Stimulated activated CD4-positive, alpha-beta T cell treated with anti-CD3 and anti-CD28 coated beads, Interleukin-4, amount 100 ng/mL, for 24 hours (primary cell): Measurements from ENCODE around the gene DCAF8.

ENCODE experiments used
- DNase-seq: peaks from one replicate; pipeline ENCODE4 v3.0.0-alpha.2; 2020

DCAF8 gene

DNA sequence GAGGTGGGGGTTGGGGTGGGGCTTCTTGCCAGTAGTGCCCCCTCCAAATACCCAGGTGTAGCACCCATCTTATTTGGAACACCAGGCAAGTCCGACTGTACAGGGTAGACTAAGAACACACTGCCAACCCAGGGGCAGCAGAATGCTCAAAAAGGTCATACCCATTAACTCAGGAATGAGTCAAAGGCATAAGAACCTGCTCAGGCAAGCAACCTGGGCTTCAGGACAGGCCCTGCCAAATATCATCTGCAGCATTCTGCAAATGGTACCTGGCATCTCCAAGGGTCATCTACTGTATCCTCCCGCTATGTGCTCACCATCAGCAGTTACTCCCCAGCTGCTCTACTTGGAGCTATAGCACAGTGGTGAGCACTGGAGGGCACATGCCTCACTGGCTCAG lies 37.7 kb downstream of the DCAF8 start:
- DNase-seq: no peak

- no peak for DNase-seq
Measured at GRCh38 chr1:160222546-160222945, 39.8 kb downstream of the DCAF8 start.

DNA sequence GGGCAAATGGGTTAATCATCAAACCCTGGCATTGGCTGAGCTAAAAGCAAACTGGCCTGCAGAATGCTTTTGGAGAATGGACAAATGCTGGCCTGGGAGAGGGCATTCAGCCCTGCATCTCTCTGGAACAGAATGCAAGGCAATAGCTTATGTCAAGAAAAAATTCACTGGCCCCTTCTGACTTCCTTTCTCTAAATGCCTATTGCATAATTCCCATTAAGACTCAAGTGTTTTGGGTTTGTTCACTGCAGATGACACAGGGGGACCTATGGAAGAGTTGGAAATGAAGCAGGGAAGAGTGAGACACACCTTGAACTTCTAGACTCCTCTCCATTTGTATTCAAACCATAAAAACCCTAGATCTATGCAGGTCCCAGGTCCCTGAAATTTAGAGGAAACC lies 41.3 kb downstream of the DCAF8 start:
- DNase-seq: no peak

DNA sequence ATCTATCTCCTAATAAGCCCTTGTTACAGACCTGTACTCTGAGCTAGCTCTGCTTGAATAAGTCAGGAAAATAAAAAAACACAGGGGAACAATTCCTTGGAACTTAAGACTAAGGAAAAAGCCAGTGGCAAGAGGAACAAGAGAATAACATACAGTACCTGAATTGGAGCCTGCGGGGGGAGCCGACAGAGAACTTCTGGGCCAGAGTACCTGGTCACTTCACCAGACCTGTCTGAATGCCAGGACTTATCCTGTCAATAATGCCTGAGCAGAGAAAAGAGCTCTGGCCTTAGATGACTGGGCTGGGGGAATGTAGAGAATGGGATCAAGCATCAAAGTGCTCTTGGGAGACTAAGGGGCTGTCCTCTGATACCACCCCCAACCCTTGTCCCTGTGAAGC lies 42.0 kb downstream of the DCAF8 start:
- no peak for DNase-seq

DNA sequence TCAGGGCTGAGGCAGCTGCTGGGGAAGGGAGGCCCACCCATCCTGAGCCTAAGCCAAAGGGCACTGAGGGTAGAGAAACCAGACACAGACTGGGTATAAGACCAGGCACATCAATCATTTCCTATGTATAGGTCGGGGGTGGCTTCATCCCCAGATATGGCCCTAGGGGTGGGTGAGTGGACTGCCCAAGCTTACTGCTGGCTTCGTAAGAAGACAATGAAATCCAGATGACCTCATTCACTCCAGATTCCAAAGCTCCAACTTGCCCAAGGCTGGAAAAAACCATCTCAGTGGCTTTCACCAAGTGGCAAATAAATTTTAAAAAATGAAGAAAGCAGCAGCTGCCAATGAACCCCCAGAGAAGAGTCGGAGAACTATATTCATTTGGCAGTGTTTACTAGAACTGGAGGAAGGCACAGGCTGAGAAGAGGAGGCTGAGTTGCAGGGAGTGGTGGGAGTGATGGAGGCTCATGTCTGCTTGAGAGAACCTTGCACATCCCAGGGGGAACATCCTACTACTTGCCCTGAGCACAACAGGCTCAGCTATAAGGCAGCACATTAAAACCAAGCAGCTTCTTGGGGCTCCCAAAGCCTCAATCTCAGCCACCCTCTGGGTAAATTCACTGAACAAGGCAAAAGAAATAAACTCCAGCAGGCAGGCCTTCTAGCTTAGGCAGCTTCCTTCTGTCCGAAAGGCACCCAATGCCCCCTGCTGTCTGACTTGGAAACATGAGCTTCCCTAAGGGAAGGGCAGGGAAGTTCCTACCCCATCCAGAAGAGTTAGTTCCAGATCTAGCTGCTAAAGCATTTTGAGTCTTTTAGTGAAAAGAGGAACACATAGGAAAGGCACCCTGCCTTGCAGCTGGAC lies 43.1 kb downstream of the DCAF8 start:
- no peak for DNase-seq

- no peak for DNase-seq
Measured at GRCh38 chr1:160217481-160218051, 44.8 kb downstream of the DCAF8 start.

- no peak for DNase-seq
Measured at GRCh38 chr1:160216301-160216700, 46.0 kb downstream of the DCAF8 start.

DNA sequence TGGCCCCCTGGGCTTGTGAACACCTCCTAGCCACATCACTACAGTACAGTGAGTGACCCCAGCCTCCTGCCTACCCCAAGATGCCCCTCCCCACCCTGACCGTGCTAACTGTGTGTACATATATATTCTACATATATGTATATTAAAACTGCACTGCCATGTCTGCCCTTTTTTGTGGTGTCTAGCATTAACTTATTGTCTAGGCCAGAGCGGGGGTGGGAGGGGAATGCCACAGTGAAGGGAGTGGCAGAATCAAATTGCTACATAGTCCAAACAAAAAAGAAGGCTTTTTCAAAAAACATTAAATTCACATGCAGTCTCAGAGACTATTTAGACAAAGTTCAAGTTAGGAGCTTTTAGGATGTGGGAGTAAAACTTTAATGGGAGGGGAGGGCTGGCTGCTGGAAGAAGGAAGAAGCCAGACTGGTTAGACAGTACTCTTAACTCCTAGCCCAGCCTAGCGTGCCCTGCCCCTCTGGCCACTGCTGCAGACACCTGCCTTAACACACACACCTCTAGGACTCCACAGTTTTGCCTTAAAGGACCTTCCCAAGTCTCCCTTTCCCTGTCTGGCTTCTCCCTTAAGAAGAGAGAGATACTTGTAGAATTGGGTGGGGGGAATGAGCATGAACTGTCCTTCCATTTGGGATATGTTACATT lies 47.7 kb downstream of the DCAF8 start:
- DNase-seq: no peak

DNA sequence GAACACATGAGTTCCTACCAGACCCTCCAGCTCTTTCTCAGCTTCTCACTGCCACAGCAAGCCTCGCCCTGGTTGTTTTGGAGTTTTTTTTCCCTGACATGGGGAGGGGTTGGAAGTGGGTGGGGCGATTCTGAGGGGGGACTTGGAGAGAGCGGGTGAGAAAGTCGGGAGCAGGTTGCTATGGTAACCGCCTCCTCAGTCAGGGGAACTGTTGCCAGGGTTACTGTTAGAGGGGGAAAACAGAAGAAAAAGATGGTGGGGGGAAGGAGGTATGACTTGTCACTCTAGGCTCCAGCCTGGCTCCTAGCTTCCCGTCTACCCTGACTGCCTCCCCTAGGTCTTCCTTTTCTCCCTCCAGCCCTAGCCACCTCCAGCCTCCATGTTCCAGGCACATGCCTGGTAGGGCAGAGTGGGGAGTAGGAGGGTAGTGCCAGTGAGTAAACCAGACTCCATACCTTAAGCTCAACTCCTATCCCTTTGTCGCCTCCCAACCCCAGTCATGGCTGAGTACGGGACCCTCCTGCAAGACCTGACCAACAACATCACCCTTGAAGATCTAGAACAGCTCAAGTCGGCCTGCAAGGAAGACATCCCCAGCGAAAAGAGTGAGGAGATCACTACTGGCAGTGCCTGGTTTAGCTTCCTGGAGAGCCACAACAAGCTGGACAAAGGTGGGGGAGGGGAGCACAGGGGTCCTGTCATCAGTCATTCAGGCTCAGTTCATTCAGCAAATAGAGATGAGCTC lies 51.1 kb downstream of the DCAF8 start:
- DNase-seq: no peak

- no peak for DNase-seq
Measured at GRCh38 chr1:160210561-160210960, 51.8 kb downstream of the DCAF8 start.

GRCh38 chr1:160209321-160210046 lies 52.9 kb downstream of the DCAF8 start:
- DNase-seq: no peak

DNA sequence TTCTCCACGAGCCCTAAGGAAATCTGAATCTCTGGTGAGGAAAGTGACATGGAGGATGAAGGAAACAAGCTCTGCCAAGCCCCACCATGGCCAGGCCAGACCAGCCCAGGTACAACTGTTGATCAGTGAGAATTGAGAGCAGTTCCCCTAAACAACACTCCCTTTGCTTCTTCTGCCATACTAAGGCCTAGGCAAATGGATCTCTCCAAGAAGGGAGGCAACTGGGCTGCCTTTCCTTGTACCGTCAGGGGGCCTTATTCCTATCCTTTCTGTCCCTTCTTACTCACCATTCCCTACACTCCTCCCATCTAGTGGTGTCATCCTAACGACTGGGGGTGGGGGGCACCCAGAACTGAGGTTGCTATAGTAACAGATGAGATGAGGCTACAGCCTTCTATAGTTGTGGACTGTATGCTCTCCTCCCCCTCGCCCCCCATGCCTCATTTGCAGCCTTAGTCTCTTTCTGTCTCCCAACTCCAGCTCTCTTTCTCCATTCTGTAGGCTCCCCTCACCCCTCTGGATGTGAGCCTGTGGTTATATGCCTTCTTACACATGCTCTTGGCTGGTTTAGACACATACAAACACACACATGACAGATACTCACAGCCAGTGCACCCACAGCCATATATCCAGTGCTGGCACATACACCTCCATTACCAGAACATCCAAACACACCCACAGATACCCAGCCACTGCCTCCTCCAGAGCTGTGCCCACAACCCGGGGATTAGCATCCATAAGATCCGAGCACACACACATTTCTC lies 53.6 kb downstream of the DCAF8 start:
- DNase-seq: no peak

DNA sequence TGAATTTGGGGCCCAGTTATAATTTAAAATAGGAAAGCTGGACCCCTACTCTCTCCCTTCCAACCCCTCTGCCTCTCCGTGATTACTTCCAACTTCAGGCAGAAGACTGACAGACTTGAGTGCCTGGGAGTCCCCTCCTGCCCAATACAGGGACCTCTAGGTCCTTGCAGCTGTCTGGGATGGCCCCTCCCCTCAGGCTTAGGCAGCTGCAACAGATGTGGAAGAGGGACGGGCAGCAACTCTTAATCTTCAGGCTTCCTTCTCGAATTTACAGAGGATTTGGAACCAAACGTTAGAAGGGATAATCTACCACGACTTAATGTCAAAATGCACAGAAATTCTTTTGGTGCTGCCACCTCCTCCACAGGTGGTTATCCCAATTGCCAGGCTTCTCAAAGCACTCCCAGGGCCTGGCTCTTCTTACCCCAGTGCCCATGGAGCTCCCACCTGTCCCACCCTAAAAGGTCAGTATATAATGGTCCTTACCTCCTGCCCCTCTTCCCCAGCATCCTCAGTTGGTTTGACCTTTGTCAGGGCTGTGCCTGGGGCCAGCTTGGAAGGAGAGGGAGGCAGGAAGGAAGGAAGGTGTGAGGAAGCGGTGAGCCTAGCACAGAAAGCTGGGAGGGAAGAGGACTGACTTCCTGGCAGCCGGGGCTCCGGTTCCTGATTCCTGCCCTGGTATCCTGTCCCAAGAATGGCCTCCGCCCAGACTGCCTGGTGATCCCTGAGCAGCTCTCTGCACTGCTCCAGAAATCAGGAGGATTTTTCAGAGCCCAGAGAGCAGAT lies 54.4 kb downstream of the DCAF8 start:
- no peak for DNase-seq

DNA sequence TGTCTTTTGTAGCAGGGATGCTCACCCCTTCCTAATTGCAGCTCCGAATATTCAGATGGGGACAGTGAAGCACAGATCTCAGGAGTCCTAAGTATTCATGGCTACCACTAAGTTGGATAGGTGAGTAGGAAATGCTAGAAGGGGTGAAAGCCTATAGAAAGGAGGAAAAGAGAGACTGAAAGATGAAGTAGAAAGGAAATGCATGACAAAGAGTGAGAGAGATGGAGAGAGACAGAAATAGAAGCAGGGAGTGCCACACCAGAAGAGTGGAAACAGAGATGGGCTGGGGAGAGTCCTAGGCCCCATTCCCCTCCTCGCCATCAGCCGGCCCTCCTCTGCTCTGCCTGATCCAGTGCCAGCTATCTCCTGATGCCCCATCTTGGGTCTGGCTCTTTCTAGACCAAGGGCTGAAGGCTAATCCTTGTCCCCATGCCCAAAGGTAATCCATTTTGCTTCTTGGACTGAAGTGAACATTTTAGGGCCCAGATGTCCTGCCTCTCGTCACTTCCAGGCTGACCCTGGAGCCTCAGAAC lies 55.2 kb downstream of the DCAF8 start:
- DNase-seq: no peak

GRCh38 chr1:160206421-160207117 lies 55.8 kb downstream of the DCAF8 start:
- no peak for DNase-seq

DNA sequence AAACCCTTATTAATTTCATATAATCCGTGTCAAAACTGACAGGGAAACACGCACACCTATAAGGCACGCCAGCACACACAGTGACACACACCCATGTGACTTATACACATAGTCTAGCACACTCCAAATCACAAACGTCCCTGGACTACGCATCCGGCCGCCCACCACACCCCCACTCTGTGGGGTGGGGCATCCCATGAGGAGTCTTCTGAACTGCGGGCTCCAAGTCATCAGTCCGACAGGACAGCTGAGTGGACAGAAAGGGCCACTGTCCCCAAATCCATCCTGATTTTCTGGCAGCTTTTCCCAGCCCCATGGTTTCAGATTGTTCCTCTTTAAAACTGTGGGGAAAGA lies 56.3 kb downstream of the DCAF8 start:
- peak; percentile 53 for DNase-seq

- peak; percentile 70 for DNase-seq
Measured at GRCh38 chr1:160205242-160206035, 56.9 kb downstream of the DCAF8 start, which contains the start of gene PEA15. Gene PEA15, plus strand, starts transcription at chr1:160205384. Its CDS starts 6,161 bp downstream, at chr1:160211545.

- no peak for DNase-seq
Measured at GRCh38 chr1:160204526-160205241, 57.7 kb downstream of the DCAF8 start.

DNA sequence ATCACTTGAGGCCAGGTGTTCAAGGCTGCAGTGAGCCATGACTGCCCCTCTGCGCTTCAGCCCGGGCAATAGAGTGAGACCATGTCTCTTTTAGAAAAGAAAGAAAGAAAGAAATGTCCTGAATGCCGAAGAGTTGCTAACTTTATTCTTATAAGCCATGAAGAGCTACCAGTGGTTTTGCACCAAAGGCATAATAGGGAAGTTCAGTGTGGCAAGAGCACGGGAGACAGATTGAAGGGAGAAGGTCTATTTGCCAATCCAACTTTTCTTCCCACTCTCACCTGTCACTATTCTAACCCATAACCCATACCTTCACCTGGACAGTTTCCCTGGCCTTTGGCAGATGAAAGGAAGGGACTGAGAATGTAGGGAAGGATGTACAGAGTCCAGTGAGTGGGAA lies 61.6 kb downstream of the DCAF8 start:
- no peak for DNase-seq
